Stimulated activated CD4-positive, alpha-beta T cell treated with anti-CD3 and anti-CD28 coated beads, Interleukin-12 subunit alpha, Interleukin-12 subunit beta, amount 100 ng/mL, for 24 hours (primary cell): ENCODE results near the gene STC2.
"Not testable (repeated sequence)": the region's sequence is repeated elsewhere in the genome, so short reads cannot be mapped to it uniquely, and the experiment has no call there.

Experiments used
- DNase-seq, 2 experiments: peaks; one replicate each; pipeline ENCODE4 v3.0.0-alpha.2; 2020; ENCODE audit warnings: low read depth in 2 of 2

STC2 gene, protein sequence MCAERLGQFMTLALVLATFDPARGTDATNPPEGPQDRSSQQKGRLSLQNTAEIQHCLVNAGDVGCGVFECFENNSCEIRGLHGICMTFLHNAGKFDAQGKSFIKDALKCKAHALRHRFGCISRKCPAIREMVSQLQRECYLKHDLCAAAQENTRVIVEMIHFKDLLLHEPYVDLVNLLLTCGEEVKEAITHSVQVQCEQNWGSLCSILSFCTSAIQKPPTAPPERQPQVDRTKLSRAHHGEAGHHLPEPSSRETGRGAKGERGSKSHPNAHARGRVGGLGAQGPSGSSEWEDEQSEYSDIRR

GRCh38 chr5:173327948-173328843 lies at the start of gene STC2:
TSS of gene STC2 (minus strand) at chr5:173328414. CDS start at chr5:173328193, 221 bp downstream.
- peak in 1 of 2 experiments; percentile 67 for DNase-seq

GRCh38 chr5:173371400-173371799 lies 43.2 kb upstream of the STC2 start:
- no peak for DNase-seq

- not testable (repeated sequence) for DNase-seq
These were observed 35.2 kb upstream of the STC2 start for GRCh38 chr5:173363406-173363805.

- no peak for DNase-seq
These were observed 27.3 kb upstream of the STC2 start for GRCh38 chr5:173355561-173355960.

GRCh38 chr5:173354645-173355044 lies 26.4 kb upstream of the STC2 start:
- no peak for DNase-seq

GRCh38 chr5:173352366-173353349 lies 24.4 kb upstream of the STC2 start:
- DNase-seq, result no peak

DNA sequence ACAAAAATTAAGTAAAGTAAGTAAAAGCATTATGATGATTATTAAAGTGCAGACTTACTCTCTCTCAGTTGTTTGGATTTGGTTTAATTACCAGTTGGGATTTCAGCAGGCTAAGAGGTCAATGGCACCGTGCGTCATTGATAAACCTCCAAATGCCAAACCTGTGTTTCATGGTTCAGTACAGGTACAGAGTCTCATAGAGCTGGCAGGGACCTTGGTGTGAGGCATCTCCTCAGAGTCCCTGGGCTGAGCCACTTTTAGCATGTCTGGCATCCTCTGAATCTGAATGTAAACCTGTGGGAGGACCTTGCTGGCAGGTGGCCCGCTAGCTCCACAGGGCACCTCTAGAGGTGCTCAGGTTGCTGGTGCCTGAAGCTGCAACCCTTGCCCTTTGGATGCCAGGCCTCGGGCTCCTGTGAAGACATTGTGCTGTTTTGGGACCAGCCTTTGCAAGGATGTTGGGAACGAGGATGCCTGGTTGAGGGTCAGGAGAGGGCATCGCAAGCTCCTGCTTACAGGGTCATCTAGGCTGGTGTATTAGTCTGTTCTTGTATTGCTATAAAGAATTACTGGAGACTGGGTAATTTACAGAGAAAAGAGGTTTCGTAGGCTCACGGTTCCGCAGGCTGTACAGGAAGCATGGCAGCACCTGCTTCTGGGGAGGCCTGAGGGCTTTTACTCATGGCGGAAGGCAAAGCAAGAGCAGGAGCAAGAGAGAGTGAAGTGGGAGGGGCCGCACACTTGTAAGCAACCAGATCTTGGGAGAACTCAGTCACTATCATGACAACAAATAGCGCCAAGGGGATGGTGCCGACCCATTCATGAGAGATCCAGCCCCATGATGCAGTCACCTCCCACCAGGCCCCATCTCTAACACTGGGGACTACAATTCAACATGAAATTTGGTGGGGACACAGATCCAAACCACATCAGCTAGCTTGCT lies 14.9 kb upstream of the STC2 start:
- no peak for DNase-seq

GRCh38 chr5:173341961-173342430 lies 13.8 kb upstream of the STC2 start:
- no peak for DNase-seq

GRCh38 chr5:173340984-173341383 lies 12.8 kb upstream of the STC2 start:
- DNase-seq, result no peak

GRCh38 chr5:173340451-173340850 lies 12.2 kb upstream of the STC2 start:
- DNase-seq, result no peak

- DNase-seq, result no peak
These were observed 11.1 kb upstream of the STC2 start for GRCh38 chr5:173339286-173339685.

GRCh38 chr5:173338380-173339015 lies 10.3 kb upstream of the STC2 start:
- no peak for DNase-seq

GRCh38 chr5:173334808-173335207 lies 6.6 kb upstream of the STC2 start:
- no peak for DNase-seq

DNA sequence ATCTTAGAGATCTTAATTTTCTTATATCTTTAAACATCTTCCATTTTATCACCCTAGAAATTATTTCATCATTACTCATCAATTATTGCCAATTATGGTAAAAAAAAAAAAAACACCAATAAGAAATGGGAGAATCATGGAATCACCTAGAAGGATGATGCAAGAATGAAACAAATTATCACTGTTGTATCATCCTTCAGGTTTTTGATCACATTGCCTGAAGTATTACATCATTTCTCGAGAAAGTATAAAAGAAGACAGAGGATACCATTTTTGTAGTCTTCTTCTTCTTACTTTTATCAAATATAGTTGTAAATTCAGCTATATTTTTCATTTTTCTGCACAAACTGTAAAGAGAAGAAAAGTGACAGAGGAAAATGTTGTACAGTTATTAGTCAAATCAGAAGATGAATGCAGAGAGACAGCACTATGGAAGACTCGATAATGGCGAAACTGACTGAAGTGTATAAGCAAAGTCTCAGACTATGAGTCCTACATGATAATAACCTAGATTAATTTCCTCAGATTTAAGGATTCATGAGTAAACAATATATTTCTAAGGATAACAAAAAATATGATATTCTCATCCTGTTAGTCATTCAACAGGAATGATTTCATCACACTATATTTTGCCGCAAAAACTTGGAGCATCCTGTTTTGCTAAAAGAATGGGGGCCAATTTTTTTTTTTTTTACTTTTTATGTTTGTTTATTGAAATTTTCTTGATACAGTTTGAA lies 5.9 kb upstream of the STC2 start:
- no peak for DNase-seq

DNA sequence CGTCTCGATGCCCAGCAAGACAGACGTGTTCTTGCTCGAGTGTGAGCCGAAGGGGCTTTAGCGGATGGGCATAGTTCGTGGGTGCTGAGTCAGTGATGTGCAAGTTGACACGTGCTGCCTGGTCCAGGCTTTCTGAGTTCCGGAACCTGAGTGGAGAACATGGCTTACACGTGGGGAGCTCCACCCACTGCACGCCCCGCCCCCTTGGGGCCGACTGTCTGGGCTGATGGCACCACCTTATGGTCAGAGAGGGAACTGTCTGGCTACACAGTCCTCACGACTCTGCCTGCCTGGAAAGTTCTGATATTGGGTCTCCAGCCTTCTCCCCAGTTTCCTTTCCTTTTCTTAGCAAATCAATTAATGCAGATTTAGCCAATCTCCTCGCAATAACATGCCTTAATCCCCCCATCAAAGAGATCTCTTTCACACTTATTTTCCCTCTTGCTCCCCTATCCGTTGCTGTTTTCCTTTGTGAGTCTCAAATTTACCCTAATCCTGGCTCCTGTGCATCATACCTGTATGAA lies 3.8 kb upstream of the STC2 start:
- peak; percentile 62 to 90 for DNase-seq

GRCh38 chr5:173331287-173331686 lies 3.1 kb upstream of the STC2 start:
- DNase-seq, result no peak

DNA sequence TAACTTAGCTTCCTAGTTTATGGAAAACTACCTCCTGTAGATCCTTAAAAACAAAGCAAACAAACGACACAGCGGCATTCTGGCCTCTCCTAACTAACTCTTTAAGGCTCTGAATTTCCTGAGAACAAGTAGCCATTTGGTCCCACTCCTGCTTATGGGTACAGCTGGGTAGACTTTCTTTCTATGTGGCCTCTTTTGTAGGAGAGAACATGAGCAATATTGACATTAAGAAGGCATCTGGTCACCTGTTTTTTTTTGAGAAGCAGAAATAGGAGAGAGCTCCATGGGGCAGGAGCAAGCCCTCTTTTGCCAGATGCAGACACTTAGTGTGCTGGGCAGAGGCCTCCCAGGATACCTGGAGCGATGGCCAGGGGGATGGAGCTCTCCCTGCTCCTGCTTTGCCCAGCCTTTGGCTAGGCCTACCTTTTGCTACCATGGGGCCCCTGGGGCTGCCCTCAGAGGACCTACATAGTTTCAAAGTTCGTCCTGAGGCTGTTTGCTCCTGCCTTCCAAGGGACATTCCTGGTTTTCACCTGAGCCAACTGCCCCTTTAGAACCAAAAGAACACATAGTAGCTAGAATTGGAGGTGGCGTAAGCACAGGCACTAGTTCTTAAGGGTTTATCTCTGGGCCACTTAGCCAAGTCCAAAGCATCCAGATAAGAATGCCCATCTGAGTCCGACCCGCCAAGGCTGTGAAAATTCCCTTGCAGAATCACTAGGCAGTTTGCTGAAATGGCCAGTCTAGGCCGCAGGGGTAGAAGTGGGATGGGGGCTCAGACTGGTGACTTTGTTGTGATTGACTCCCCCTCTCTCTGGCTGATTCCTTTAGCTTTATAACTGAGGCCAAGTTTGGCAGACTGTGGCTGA lies 2.4 kb upstream of the STC2 start:
- DNase-seq, result no peak
